TTC549 (cell line): Measurements from ENCODE around the gene FAM241A.
"Not testable (repeated sequence)": the region's sequence is repeated elsewhere in the genome, so short reads cannot be mapped to it uniquely, and the experiment has no call there.

ENCODE experiments used
- FAIRE-seq: peaks from 2 replicates; lab custom pipeline; 2012; peaks lifted over from hg19 to GRCh38; lab: Jason Lieb, UNC

Gene FAM241A

GRCh38 chr4:112145326-112145789, at the start of gene FAM241A:
Gene FAM241A, plus strand, starts transcription at chr4:112145454. Its CDS starts 127 bp downstream, at chr4:112145581.
- FAIRE-seq, result no peak

DNA sequence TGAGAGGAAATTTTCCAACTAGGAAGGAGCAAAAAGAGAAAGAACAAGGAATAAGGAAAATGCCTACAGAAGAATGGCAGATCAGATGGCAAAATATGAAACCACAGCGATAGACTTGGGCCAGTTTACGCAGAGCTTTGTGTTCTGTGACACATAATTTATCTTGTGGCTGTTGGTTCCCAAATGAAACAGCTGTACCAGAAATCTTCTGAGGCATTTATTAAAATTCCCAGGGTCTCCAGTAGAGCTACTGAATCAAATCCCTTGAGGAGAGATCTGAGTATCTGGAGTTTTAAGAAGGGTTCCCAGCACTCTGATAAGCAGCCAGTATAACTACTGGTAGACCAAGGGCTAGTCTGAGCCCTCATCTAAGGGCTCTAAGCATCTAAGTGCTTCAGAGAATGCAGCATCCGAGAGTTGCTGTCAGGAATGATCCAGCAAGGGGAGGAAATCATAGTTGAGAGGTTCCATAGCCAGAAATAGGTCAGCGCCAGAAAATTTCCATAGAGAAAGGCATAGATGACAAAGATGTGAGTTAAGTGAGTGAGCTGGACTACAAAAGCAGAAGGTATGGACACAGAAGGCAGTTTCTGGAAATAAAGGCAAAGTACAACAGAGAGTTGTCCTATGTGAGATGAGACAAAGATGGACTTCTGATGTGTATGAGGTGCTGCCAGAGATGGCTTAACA, 46.3 kb upstream of the FAM241A start:
- FAIRE-seq, result no peak

DNA sequence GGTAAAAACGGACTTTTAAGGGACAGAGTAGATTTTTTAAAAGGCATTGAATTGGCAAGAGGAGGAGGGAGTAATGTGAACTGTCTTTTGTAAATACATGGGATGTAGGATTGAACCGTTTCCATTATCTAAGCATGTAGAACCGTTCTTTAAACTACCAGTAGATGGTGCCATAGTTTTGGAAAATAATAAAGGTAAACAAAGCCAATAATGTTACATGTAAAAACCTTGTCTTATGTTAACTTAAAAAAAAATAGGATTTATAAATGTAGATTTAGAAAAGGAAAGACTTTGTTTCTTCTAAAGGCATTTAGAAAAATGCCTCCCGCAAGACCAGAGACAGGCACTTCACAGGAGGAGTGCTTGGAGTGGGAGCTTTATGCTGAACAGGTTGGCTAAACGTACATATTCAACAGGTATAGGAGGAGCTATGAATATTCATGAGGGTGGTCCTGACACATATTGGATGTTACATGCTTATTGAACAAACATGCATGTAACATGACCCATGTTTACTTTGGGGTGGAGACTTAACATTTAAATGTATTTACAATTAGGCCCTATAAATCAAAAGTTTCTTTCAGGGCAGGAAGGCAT, 45.5 kb upstream of the FAM241A start:
- peak; percentile 96 for FAIRE-seq

GRCh38 chr4:112102875-112103370, 42.3 kb upstream of the FAM241A start:
- FAIRE-seq, result no peak

- no peak for FAIRE-seq
These were observed 39.9 kb upstream of the FAM241A start for GRCh38 chr4:112105201-112105969.

- no peak for FAIRE-seq
These were observed 35.7 kb upstream of the FAM241A start for GRCh38 chr4:112109360-112110058.

DNA sequence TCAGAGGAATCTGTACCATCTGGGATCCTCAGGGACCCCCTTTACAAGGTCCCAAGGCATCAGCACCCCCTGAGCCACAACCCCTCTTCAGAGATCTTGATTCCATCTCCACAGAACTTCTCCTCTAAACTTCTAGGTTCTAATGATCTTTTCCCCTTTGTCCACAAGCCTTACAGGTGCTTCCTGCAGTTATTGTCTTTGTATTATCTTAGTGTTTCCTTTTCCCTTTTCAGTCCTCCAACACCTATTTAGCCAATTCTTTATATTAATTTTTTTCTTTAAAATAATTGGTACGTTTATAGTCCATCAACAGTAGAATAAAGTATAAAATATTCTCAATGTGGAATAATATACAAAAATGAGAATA, 35.2 kb upstream of the FAM241A start:
- no peak for FAIRE-seq

DNA sequence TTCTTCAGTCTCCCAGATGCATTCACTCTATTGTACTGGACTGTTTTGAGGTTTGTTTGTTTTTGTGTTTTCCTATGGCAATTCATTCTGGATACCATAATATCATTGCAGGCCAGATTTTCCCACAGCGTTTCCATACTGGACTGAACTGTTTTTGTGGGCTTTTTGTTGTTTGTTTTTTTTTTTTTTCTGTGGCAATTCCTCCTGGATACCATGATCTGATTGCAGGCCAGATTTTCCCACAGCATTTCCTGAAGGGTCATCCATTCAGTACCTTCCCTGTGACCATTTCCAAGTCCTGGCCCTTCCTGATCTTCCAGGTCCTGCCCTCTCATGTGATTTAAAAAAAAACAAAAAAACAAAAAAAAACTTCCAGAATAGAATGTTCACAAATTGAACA, 33.9 kb upstream of the FAM241A start:
- FAIRE-seq, result no peak

DNA sequence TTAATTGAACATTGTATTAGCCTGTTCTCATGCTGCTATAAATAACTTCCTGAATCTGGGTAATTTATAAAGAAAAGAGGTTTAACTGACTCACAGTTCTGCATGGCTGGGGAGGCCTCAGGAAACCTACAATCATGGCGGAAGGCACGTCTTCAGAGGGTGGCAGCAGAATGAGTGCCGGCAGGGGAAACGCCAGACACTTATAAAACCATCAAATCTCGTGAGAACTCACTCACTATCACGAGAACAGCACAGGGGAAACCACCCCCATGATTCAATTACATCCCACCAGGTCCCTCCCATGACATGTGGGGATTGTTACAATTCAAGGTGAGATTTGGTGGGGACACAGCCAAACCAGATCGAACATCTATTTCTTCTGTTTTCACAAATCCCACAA, 33.2 kb upstream of the FAM241A start:
- not testable (repeated sequence) for FAIRE-seq

- FAIRE-seq, result no peak
These were observed 32.6 kb upstream of the FAM241A start for GRCh38 chr4:112112590-112113170.

- FAIRE-seq, result no peak
These were observed 31.4 kb upstream of the FAM241A start for GRCh38 chr4:112113864-112114263.

GRCh38 chr4:112114452-112114851, 30.8 kb upstream of the FAM241A start:
- no peak for FAIRE-seq

- FAIRE-seq, result no peak
These were observed 26.4 kb upstream of the FAM241A start for GRCh38 chr4:112118742-112119352.

DNA sequence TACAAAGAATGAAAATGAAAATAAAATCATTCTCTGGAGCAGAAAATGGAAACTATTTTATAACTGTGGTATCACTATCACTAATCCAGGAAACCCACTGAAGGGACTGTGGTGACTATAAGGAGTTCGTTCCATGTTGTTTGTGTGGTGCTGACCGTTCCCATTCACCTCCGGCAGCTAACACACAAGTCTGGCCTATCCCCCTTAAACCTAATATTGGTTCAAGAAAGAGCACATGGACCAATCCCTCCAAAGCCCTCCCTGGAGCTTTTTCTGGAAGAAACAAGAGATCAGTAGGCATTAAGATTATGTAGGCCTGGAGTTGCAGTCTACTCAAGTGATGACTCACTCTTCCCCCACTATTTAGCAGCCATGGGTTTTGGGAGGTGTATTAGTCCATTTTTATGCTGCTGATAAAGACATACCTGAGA, 25.9 kb upstream of the FAM241A start:
- FAIRE-seq, result no peak

DNA sequence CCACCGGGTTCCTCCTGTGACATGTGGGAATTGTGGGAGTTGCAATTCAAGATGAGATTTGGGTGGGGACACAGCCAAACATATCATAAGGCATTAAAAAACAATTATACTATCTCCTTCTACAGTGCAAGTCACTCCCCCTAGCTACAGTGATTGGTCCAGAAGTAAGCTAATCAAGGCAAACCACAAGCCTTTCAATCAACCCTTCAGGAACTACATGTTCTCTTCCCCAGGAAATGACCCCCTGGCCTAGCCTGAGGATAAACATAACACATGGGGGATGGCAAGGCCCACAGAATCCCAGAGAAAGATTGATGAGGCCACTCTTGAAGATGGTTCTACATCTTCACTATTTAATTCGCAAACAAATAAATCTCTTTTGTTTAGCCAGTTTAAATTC, 25.2 kb upstream of the FAM241A start:
- no peak for FAIRE-seq

- no peak for FAIRE-seq
These were observed 19.8 kb upstream of the FAM241A start for GRCh38 chr4:112125416-112125815.

DNA sequence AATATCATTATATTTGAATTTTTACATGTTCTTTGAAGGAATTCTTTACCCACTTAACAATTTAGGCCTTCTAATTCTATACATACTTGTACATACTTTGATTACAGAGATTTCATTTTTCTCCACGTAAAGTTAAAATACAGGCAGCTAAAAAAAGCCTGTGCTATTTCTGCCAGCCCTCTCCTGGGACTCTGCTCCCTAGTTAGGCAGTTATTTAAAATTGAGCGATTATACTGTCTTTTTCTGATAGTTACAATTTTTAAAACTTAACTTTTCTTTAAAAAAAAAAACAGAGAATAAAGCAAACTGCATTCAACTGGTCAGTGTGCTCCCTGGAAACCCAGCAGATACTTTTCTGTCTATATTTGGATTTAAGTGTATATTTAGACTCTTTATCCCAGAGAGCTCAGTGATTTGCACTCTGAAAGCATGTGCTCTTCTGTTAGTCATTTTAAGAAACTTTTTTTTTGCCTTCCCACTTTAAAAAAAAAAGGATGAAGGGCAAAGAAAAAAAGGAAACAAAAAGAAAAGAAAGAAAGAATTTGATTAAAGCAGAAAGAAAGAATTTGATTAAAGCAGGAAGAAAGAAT, 18.1 kb upstream of the FAM241A start:
- no peak for FAIRE-seq

DNA sequence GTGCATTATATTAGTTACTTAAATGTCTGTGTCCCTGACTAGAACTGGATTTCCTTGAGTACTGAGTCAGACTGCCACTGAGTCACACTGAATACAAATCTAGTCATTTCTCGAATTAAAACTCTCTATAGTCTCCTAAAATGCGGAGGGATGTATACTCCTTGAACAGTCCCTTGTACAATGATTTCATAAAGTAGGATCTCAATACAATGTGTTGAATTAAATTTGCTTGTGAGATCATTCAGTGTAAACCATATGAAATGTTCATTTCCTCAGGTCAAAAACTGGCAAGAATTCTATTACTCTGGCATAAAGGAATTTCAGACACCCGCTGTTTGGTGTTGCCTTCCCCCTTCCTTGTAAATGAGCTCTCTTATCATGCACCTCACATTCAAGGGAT, 17.5 kb upstream of the FAM241A start:
- no peak for FAIRE-seq

GRCh38 chr4:112128452-112128851, 16.8 kb upstream of the FAM241A start:
- FAIRE-seq, result no peak

DNA sequence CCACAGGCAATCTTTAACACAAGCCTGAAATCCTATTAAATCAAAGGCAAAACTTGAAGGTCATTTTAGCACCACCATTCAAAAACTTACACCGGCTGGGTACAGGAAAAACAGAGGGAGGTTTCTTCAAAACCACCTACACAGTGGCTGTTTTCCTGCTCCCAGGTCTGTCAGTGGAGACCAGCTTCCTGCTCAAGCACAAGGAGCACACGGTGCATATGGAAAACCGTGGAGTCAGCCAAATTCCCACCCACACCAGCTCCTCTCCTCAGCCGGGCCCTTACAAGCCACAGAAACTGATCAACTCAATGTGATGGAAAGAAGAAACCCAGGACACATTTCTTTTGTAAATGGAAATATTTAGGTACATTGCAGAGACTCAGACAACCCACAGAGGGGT, 14.3 kb upstream of the FAM241A start:
- no peak for FAIRE-seq

DNA sequence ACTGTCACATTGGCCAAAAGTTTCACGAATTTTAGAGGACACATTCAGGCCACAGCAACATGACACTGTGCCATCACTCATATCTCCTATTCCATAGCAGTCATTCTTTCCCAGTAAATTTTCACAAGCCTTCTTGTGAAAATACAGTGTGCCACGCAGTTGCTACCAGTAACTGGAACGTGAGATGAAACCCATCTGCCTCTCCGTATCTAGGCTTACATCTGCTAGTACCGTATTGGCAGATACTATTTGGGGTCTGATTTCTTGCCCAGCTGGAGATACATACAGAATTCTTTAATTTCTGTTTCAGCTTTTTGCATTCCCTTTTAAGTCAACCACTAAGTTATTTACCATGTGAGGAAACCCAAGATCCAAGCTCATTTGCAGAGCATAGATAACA, 8.7 kb upstream of the FAM241A start:
- no peak for FAIRE-seq
